Lower leg skin (tissue), 4 donors: ENCODE data around the gene PRR14. TPM values are rescaled to one million over a fixed set of nuclear protein-coding genes. Genes with fewer than 3 reads are reported as not detected.

Experiments
- DNase-seq, 2 donors: peaks; one replicate each; pipeline ENCODE4 v3.0.0-alpha.2; 2019; ENCODE audit warnings: low spot score in 2 of 2
- H3K4me3 ChIP-seq: fragments of 200-600 bp; sonication (generic); 2 replicates; pipeline ENCODE4 v1.5.1; 2017; ENCODE audit warnings: mild to moderate bottlenecking, low read depth; ENCODE audit not compliant: poor library complexity, severe bottlenecking
- CTCF ChIP-seq, 3 donors: fragments of 450-650 bp; IDR thresholded peaks; one replicate each; pipeline ENCODE4 v1.5.1; 2016; ENCODE audit warnings: antibody characterized with exemption in 3 of 3, mild to moderate bottlenecking in 3 of 3, moderate library complexity in 2 of 3
- POLR2A ChIP-seq, 2 donors: fragments of 450-650 bp; IDR thresholded peaks; one replicate each; pipeline ENCODE4 v1.6.1; 2016 to 2017; ENCODE audit warnings: antibody characterized with exemption in 2 of 2, mild to moderate bottlenecking in 1 of 2, moderate library complexity in 1 of 2
- WGBS, 2 donors: methylation state at CpG; one replicate each; pipeline ENCODE4 v1.1.5; 2018; 5-methylcytosine and 5-hydroxymethylcytosine counted together
- intact Hi-C: fragments of 100-400 bp; cut with DNase I; formaldehyde crosslinking; loops from one replicate; pipeline ENCODE4 v1.15.0; 2023; ENCODE audit warnings: low total_unique reads
- total RNA-seq, 4 donors: library from RNA; depleted of rRNA; stranded (reverse); fragments of >200 nt; gene quantifications; one replicate each; pipeline ENCODE4 v1.1.0, GENCODE V29; 2016

The PRR14 gene
- total RNA-seq, 4 donors from 2014 or later: 23.8 to 67.5 (median 37.1) TPM

GRCh38 chr16:30668393-30668792, 17.6 kb downstream of the PRR14 start:
- H3K4me3 ChIP-seq: no peak overlapping the region
- WGBS, 2 donors: 88 to 89% methylated on average over 11 to 12 of the region's 12 CpGs
- TF ChIP-seq POLR2A (IDR thresholded peaks at IDR 0.05) (no peak), CTCF (IDR thresholded peaks at IDR 0.05) (no peak)
- intact Hi-C loops: no loop called here
- no peak for DNase-seq

- H3K4me3 ChIP-seq: no peak overlapping the region
- WGBS, 2 donors: 88 to 89% methylated on average over 40 to 41 of the region's 41 CpGs
- intact Hi-C loops: no loop called here
- TF ChIP-seq CTCF (IDR thresholded peaks at IDR 0.05) (no peak), POLR2A (IDR thresholded peaks at IDR 0.05) (no peak)
- no peak for DNase-seq
Measured at GRCh38 chr16:30669026-30669902, 18.5 kb downstream of the PRR14 start.

GRCh38 chr16:30669903-30670824, 19.4 kb downstream of the PRR14 start:
- H3K4me3 ChIP-seq: no peak overlapping the region
- intact Hi-C loops: no loop called here
- 81 to 82% methylated on average over 14 of the region's 14 CpGs for WGBS, 2 donors
- TF ChIP-seq POLR2A (IDR thresholded peaks at IDR 0.05): no peak
- TF ChIP-seq CTCF (IDR thresholded peaks at IDR 0.05): no peak
- DNase-seq: no peak

- intact Hi-C loops: no loop called here
- DNase-seq: no peak
- H3K4me3 ChIP-seq: no peak overlapping the region
- no peak for TF ChIP-seq POLR2A (IDR thresholded peaks at IDR 0.05)
- TF ChIP-seq CTCF (IDR thresholded peaks at IDR 0.05): no peak
- WGBS, 2 donors: 86 to 88% methylated on average over 10 of the region's 10 CpGs
Measured at GRCh38 chr16:30675143-30675542, 24.4 kb downstream of the PRR14 start.

- TF ChIP-seq POLR2A (IDR thresholded peaks at IDR 0.05) (no peak), CTCF (IDR thresholded peaks at IDR 0.05) (no peak)
- DNase-seq: no peak
- no peak overlapping the region for H3K4me3 ChIP-seq
- 77 to 78% methylated on average over 11 of the region's 11 CpGs for WGBS, 2 donors
- intact Hi-C loops: no loop called here
Measured at GRCh38 chr16:30677931-30678585, 27.3 kb downstream of the PRR14 start.
